ENCODE results near the gene DCAF12. TPM values are rescaled to one million over a fixed set of nuclear protein-coding genes. Genes with fewer than 3 reads are reported as not detected.

Gene DCAF12
- total and polyA plus RNA-seq, 2 of the 4 experiments (the other 2 are of a cell fraction): 7.2 to 17.1 TPM

GRCh38 chr9:34046784-34047379 lies 79.6 kb downstream of the DCAF12 start:
- peak overlapping the region; percentile 95 for H3K4me2 ChIP-seq (ENCODE audit: low read depth, low read length)
- no peak overlapping the region for H2BK120ac ChIP-seq (ENCODE audit: low read depth, low read length)
- H2AK5ac ChIP-seq (ENCODE audit: low read depth, low read length): no peak overlapping the region
- peaks cover 19% of the 10 kb centered on the region for H3K9me1 ChIP-seq (ENCODE audit: insufficient read depth, low read length)
- CTCF ChIA-PET: no interaction called here
- no peak overlapping the region for H4K91ac ChIP-seq (ENCODE audit: insufficient read depth, low read depth, low read length)
- H3K56ac ChIP-seq (ENCODE audit: extremely low read depth, insufficient read depth, low read length): no peak overlapping the region
- no peak overlapping the region for H2AFZ ChIP-seq (replicated peaks; ENCODE audit: low read length, poor library complexity)
- TF ChIP-seq FOS (IDR thresholded peaks at IDR 0.05; ENCODE audit: low read depth, low read length) (no peak), MAFK (IDR thresholded peaks at IDR 0.05; ENCODE audit: low read depth, low read length) (no peak), RAD21 (IDR thresholded peaks at IDR 0.05; ENCODE audit: low read length) (no peak), MXI1 (IDR thresholded peaks at IDR 0.05; ENCODE audit: borderline replicate concordance, low read depth, low read length) (no peak), POLR2A (IDR thresholded peaks at IDR 0.05; ENCODE audit: low read depth, low read length) (no peak), ELK1 (IDR thresholded peaks at IDR 0.05; ENCODE audit: borderline replicate concordance, low read depth, low read length) (no peak), RFX5 (IDR thresholded peaks at IDR 0.05; ENCODE audit: low read depth, low read length) (no peak)
- DNase-seq: peak; percentile 10
- no peak overlapping the region for H3K27ac ChIP-seq (ENCODE audit: insufficient read depth, low read length)
- in situ Hi-C loops (cut with MboI; ENCODE audit: low sequenced_read_pairs): no loop called here
- no peak overlapping the region for H3K4me3 ChIP-seq (ENCODE audit: insufficient read depth, low read depth, low read length)
- H3K27me3 ChIP-seq (ENCODE audit: control insufficient read depth, insufficient read depth, low read length): no peaks in the 10 kb centered on the region
- ATAC-seq (ENCODE audit: low read depth): no peak
- H3K18ac ChIP-seq (ENCODE audit: low read depth, low read length): no peak overlapping the region
- H2AK9ac ChIP-seq (replicated peaks; ENCODE audit: low read depth, low read length, poor library complexity): no peak overlapping the region
- peak overlapping the region; percentile 55; the same call in 1 of the 2 replicates for H3K23ac ChIP-seq (ENCODE audit: low read depth, low read length)
- peaks cover 26% of the 10 kb centered on the region for H4K20me1 ChIP-seq (ENCODE audit: insufficient read depth, low read length)
- dilution Hi-C loops (cut with HindIII; ENCODE audit: low sequenced_read_pairs, unreplicated experiment): no loop called here
- no CpG with 5 or more reads among the region's 5 CpGs for WGBS, 2 experiments (ENCODE audit: extremely low coverage in 2 of 2, insufficient read length in 1 of 2)
- H3K36me3 ChIP-seq (ENCODE audit: control insufficient read depth, insufficient read depth, low read length): peaks cover 2% of the 10 kb centered on the region; the same call in 1 of the 2 replicates
- no peak overlapping the region for H3K14ac ChIP-seq (replicated peaks; ENCODE audit: low read depth, low read length)
- H2BK5ac ChIP-seq (ENCODE audit: low read depth, low read length, poor library complexity, severe bottlenecking): no peak overlapping the region
- H3K9ac ChIP-seq (ENCODE audit: low read depth, low read length): peak overlapping the region; percentile 24; the same call in 1 of the 2 replicates
- POLR2A ChIA-PET (ENCODE audit: unreplicated experiment): no interaction called here
- BruUV-seq (replicated peaks): no TSS peak
- peaks cover 10% of the 10 kb centered on the region for H3K4me1 ChIP-seq (ENCODE audit: control insufficient read depth, insufficient read depth, low read length)
- peak overlapping the region; percentile 21; the same call in 1 of the 2 replicates for H4K5ac ChIP-seq (ENCODE audit: low read depth, low read length)
- peaks cover 20 to 51% of the 10 kb centered on the region in 2 experiments for H3K79me1 ChIP-seq (ENCODE audit: low read depth in 1 of 2, low read length in 2 of 2)
- no peak overlapping the region; the same call in 1 of the 2 replicates for H3K4ac ChIP-seq (ENCODE audit: low read depth, low read length)
- H4K8ac ChIP-seq (ENCODE audit: low read depth in 2 of 2, low read length in 2 of 2): no peak overlapping the region; a peak in 1 of 4 replicates
- H2BK15ac ChIP-seq (ENCODE audit: low read depth, low read length): no peak overlapping the region
- no peaks in the 10 kb centered on the region for H3K9me3 ChIP-seq (ENCODE audit: control insufficient read depth, insufficient read depth, low read length)
- intact Hi-C loops (cut with micrococcal nuclease): no loop called here
- H2BK20ac ChIP-seq (ENCODE audit: low read depth, low read length): no peak overlapping the region
